SH-SY5Y (cell line): ENCODE results near the gene TGFBR3.

Experiments
- GATA2 ChIP-seq: IDR thresholded peaks from 2 replicates; pipeline ENCODE4 v1.6.1; 2011; ENCODE audit warnings: mild to moderate bottlenecking, low read depth, low read length
- GATA3 ChIP-seq: IDR thresholded peaks from 2 replicates; pipeline ENCODE4 v1.6.1; 2011; ENCODE audit warnings: low read depth, mild to moderate bottlenecking, low read length, moderate library complexity

The TGFBR3 gene

DNA sequence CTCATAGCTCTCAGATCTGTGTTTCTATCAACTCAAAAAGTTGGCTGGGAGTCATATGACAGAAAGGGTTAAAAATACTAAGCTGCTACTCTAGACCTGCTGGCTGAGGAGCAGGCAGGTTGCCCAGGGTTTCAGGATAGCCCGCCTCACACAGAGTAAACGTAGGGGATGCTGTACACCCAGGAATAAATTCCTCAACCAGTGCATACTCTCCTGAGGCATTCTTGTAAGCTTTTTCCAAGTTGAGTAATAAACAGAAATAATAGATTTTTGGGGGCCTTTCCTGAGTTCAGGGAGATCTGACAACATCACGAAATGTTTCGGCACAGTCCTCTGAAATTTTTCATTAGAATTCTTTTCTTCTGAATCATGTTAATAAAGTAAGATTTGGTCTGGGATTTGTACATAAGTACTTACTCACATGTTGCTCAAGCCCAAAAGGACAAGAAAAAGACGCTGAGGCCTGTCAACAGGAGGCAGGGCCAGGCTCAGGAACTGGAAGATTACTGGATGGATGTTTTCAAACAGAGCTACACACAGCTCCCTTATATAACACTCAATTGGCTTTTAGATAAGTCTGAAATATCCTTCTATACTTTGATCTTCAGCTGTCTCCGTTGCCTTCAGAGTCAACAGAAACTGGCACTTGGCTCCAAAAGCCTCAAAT is 41.0 kb downstream of the TGFBR3 start:
- no peak for TF ChIP-seq GATA3
- TF ChIP-seq GATA2: no peak

DNA sequence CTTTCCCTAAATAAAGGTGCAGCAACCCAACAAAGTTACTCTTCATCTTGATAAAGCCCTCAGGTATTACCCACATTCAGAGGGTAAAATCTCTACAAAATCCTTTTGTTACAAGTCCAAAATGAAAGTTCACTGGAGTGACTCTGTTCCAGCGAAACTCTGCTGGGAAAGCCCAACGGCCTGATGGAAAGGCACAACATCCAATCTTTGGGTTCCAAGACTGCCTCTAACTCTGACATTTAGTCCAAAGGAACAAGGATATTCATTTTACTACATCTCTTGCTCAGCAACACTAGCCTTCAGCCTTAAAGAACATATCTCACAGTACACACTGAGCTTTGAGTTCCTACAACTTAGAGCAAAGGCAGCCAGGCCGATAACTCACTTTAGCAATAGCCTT is 42.1 kb downstream of the TGFBR3 start:
- TF ChIP-seq GATA3: no peak
- TF ChIP-seq GATA2: no peak

DNA sequence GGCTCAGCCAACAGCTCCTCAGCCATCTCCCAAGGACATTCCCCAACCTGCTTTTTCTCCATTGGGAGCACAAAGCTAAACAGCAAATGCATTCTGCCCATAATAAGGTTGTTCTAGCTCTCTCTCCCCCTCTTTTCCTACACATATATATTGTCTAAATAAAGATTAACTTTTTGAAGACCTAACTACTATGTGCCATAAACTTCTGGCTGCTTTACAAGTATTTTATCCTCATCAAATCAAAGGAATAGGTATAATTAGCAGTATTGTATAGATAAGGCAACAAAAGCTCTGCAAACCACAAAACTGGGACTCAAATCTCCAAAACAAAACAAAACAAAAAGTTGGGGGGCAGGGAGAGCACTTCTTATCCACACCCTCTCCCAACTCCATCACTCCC is 43.4 kb downstream of the TGFBR3 start:
- TF ChIP-seq GATA2 (no peak), GATA3 (no peak)

DNA sequence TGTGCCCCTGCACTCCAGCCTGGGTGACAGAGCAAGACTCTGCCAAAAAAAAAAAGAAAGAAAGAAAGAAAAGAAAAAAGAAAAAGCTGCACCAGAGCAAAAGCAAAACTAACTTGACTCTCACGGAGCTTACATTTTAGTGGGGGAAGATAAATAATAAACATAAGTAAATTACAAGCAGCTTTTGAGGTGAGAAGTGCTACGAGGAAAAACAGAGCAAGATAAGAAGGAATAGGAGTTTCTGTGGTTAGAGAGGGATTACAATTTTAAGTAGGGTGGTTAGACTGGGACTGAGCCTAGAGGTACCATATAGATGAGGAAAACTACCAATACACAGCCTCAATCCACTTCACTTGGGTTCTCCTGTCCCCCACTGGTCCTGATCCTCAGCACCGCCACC is 43.9 kb downstream of the TGFBR3 start:
- TF ChIP-seq GATA2 (no peak), GATA3 (no peak)

DNA sequence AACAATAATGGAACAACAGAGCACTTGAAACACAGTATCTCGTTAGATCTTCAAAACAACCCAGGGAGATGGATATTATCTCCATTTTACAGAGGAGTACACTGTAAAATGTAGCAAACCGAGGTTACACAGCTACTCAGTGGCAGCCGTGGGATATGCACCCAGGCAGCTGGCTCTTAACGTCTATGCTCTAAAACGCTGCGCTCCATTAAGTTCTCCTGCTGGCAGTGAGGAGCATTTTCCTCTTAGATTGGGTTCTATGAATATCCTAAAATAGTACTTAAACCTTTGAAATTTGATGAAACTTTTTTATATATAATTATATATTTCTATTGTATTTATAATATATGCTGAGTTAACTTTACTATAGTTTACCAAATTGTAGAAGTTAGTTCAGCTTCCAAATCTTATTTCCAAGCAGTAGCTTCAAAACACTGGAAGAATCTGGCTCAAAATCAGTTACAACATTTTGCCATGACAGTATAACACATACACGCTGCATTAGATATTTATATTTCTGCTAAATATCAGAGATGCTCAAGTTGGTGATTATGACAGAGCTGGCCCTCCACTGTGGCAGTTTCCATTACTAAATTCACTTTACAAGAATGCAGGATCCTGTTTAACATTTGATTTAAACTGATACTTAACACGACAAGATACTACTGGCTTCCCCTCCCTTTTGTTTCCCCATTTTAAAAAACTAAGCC is 49.5 kb downstream of the TGFBR3 start:
- TF ChIP-seq GATA3: no peak

DNA sequence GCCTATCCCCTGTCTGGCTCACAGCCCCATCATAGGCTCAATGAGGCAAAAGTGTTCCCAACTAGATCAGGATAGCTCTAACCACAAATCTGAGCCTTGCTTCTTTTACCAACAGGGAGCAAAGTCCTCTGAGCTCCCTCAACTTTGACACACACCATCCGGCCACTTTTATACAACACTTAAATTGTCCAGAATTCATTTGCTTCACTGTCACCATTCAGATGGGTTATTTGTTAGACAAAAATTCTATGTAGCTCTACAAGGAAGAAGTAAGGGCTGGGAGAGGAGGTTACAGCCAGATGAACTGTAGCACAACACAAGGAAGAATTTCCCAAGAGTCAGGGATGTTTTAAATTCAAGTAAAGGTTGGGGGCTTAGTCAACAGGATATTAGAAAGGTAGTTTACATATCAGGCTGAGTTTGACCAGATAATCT is 50.8 kb downstream of the TGFBR3 start:
- no peak for TF ChIP-seq GATA3
- TF ChIP-seq GATA2: no peak

DNA sequence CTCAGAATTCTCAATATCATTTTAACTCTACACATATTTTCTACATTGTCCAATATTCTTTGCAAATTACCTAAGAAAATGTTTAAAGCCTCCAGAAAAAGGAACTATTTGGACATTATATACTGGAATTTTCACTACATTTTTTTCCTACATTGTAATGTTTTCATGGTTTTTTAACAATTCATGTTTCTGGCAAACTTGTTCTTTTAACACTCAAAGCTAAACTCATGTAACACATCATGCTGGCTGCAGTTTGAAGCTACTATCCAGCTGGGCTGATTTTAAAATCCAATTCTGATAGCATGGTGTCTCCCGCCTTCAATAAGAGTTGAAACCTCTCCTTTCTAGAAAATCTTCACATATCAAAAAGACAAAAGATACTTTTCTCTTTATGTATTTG is 52.0 kb downstream of the TGFBR3 start:
- no peak for TF ChIP-seq GATA2
- TF ChIP-seq GATA3: no peak

DNA sequence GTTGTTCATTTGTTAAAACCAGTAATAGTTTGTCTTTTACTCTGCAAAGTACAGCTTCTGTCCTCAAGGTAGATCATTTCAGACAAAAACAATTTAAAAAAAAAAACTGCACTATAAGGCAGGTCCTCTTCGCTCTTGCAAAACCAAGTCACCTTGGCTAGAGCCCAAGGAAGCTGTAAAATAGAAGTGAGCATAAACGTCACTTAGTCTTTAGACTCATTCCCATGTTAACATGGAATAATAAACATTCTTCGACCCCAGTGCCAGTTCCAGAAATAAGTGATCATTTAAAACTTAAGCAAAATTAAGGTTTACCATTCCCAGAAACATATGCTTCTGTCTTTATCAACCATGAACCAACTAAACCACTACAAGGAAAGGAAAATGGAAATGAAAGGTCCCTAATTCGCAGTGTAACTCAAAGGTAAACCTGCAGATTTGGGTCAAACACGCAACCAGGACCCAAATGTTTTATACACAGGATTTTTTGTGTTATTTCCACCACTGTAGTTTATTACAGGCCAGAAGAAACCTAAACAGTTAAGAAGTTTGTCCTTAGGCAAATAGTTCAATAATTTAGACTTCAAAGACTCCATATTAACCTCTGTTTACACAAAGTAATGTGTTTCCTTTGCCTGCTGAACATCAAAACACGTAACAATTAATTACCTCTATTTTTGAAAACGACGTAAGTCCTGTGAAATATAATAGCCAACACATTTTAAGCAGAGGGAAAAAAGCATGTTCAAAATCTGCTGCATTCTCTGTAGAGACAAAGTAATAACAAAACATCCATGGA is 54.6 kb downstream of the TGFBR3 start:
- TF ChIP-seq GATA2: no peak
- TF ChIP-seq GATA3: no peak

DNA sequence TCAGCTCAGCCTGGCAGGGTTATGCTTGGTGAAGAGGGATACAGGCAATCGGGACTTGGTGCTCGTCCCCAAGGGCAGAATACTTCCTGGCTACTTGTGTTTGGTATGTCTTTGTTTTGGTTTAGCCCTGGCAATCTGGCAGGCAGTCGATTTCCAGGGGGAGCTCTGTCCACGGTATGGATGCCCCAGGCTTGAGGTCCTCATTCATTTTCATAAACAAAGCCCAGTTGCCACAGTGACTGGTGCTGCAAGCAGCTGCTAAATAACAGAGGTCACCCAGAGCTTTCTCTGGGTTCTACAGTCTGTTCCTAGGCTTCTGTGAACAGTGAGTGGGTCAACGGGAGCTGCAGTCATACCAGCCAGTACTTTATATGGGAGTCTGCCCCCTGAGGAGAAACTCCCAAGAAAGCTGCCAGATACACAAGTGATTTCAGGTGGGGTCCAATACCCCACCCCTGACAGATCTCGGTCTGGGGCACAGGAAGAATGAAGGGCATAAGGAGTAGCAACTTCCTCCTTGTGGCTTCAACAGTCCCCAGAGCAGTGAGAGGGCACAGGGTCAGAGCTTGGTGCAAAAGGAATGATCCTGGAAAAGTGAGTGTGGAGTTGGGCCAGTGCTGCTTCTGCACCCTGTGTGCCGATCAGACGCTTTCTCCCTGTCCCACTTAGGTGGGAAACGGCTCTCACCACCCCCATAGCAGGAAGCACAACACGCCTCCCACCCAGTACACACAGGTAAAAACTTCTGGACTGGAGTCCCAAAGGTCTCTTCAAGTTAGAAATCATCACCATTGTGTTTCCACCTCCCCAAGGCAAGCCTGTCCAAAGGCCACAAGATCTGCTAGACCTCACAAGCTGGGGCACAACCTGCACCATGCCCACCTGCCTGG is 55.5 kb downstream of the TGFBR3 start:
- TF ChIP-seq GATA3: no peak
- no peak for TF ChIP-seq GATA2

DNA sequence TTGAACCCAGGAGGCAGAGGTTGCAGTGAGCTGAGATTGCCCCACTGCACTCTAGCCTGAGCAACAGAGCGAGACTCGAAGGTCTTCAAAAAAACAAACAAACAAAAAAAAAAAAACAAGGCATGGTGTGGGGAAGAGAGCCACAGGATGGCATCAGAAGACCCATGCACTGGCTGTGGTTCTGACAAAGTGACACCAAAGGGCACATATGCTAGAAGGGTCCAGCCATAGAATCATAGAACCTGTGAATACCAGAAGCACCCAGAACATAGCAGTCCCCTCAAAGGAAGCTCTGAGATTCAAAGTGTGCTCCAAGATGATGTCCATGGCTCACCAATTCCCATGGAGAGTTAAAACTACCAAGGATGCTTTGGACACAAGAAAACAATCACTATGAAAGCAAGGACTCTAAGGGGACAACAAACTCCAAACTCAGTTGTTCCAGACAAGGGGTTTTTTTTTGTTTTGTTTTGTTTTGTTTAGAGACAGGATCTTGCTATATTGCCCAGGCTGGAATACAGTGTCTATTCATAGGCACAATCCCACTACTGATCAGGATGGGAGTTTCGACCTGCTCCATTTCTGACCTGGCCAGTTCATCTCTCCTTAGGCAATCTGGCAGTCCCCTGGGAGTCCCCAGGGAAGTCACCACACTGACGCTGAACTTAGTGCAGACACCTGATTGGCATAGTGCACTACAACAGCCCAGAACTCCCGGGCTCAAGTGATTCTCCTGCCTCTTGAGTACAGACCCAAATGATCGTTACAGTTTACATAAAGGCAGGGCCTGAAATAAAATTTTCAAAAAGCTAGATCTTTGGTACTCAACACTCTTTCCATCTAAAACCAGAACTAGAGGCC is 56.4 kb downstream of the TGFBR3 start:
- TF ChIP-seq GATA3 (no peak), GATA2 (no peak)

DNA sequence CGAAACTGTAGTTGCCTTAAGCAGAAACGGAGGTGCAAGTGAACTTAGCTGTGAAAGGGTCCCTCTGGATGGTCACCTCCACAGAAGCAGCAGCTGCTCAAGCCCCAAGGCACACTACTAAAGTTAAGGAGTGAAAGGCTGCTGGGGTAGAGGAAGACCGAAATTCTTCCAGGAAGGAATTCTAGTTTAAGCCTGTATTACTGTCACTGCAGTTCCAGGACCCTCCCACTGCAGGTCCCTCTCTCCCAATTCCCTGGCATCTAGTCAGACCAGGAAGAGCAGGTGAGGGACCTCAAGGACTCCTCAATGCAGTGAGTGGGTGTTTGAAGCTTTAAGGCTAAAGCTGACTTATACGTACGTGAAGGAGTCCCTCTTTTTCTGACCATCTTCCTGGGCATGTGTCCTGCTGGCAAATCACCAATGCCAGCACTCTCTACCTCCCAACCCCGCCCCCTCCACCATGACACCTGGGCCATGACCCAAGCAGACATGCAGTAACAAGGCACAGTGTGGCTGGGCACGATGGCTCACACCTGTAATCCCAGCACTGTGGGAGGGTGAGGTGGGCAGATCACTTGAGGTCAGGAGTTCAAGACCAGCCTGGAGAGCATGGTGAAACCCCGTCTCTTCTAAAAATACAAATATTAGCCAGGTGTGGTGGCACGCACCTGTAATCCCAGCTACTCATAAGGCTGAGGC is 57.2 kb downstream of the TGFBR3 start:
- no peak for TF ChIP-seq GATA2

DNA sequence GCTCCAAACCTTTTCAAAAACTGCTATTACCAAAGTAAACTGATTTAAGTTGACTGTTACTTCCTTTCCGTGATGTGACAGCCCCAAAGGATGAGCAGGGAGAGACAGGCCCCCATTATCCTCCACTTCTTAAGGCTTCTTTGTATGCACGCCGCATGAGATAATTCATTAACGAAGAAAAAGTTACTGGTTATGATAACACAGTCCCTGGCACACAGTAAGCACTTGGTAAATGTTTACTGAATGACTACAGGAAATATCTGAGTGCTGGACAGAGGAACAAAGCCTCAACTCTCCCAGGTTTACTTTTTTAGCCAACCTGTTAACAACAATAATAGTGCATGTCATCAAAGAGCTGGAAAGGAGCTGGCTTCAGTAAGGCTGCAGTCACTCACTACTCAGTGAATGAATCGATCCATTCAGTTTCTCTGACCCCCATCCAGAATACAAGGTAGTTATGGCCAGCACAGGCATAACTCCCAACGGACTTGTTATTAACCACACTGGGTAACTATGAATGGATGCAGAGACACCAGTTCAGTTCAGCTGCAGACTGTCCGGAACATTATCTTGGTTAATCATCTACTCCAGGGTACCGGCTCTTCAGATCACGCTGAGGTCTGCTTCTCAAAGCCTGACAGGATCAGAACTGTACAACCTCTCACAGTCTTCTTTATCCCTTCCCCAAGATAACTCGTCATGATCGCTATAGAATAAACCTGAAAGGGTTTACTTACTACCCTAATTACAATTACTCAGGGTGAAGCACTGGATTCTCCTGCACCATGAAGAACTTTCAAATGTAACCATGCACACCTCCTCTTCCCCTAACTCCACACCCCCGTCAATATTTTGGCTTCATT is 58.3 kb downstream of the TGFBR3 start:
- no peak for TF ChIP-seq GATA3
- no peak for TF ChIP-seq GATA2

DNA sequence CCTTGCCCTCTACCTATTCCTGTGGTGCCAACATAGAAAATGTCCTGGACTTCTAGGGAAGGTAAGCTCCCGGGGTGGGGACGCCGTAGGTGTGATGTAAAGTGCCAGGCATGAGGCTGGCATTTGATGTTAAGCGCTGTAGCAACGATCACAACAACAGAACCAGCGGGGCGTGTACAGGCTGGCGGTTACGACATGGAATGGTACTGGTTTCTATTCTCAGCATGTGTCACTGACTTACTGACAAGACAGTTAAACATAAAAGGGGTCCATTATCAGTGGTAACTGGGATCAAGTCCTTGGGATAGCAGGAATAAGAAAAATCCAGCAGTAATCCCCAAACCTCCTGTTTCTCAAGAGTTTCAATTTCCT is 58.9 kb downstream of the TGFBR3 start:
- TF ChIP-seq GATA2 (no peak), GATA3 (no peak)

DNA sequence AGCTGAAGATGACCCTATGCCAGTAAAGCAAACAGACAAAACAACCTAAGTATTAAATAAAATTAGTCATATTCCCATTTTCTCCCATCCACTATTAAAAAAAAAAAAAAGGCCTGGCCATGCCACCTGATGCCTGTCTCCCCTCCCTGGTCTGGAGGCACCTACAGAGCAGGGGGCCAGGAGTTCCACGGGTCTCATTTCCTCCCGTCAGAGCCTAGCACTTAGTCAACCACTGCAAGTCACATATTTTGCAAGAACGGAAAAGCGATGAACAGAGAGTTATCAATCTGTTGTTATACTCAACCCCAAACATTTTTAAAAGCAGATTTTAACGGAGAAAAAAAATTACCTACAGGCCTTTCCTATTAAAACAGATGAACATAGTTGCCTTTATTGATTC is 59.3 kb downstream of the TGFBR3 start:
- TF ChIP-seq GATA3: no peak
- TF ChIP-seq GATA2: no peak
